ENCODE data around the gene MSH3.

Gene MSH3

DNA sequence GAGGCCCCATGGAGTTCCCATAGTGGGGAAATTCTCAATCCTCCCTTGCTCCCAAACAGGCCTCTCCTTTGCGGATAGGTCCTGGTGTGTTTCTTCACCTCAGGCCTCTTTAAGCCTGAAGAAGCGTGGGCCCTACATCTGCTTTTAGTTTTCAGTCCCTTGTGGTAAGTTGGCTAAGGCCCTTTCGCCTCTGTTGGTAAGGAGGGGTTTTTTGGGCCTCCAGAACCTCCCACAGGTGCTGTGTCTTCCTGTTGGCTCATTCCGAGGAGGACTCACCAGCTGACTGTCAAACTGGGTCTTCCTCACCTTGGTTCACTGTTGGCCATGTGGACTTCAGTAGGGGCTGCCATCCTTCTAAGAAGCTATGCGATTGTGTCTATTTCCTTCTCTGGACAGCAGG lies 56.8 kb downstream of the MSH3 start:
- Mint-ChIP-seq H3K36me3 (ENCODE audit: low read depth) (peaks cover 35% of the 10 kb centered on the region), H3K27ac (peak overlapping the region; percentile 11), H3K4me1 (no peaks in the 10 kb centered on the region), H3K4me3 (no peak overlapping the region), H3K27me3 (ENCODE audit: low read depth, poor library complexity) (no peaks in the 10 kb centered on the region), H3K9me3 (no peaks in the 10 kb centered on the region)
- no peak for DNase-seq
- TF ChIP-seq, protein P1, sequence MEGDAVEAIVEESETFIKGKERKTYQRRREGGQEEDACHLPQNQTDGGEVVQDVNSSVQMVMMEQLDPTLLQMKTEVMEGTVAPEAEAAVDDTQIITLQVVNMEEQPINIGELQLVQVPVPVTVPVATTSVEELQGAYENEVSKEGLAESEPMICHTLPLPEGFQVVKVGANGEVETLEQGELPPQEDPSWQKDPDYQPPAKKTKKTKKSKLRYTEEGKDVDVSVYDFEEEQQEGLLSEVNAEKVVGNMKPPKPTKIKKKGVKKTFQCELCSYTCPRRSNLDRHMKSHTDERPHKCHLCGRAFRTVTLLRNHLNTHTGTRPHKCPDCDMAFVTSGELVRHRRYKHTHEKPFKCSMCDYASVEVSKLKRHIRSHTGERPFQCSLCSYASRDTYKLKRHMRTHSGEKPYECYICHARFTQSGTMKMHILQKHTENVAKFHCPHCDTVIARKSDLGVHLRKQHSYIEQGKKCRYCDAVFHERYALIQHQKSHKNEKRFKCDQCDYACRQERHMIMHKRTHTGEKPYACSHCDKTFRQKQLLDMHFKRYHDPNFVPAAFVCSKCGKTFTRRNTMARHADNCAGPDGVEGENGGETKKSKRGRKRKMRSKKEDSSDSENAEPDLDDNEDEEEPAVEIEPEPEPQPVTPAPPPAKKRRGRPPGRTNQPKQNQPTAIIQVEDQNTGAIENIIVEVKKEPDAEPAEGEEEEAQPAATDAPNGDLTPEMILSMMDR (IDR thresholded peaks at IDR 0.05) = no peak

DNA sequence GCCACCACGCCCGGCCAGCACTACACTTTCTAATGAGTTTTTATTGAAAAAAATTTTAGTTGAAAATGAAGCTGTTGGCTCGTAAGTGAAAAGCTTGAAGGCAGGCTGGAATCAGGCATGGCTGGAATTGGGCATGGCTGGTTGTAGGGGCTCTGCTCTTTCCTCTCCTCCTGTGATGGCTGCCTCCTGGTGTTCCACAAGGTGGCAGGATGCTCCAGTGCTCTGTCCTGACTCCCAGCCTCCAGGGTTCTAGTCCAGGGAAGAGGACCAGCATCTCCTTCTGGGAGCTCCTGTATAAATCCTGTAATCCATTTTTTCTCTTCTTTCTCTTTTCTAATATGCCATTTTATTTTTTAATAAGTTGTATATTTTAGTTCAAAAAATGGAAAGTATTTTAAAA lies 57.5 kb downstream of the MSH3 start:
- Mint-ChIP-seq H3K4me1 (no peaks in the 10 kb centered on the region), H3K9me3 (no peaks in the 10 kb centered on the region), H3K36me3 (ENCODE audit: low read depth) (peaks cover 42% of the 10 kb centered on the region), H3K4me3 (no peak overlapping the region), H3K27me3 (ENCODE audit: low read depth, poor library complexity) (no peaks in the 10 kb centered on the region), H3K27ac (peak overlapping the region; percentile 50)
- TF ChIP-seq, protein P1 (IDR thresholded peaks at IDR 0.05) = peak; percentile 34
- DNase-seq = peak; percentile 29

DNA sequence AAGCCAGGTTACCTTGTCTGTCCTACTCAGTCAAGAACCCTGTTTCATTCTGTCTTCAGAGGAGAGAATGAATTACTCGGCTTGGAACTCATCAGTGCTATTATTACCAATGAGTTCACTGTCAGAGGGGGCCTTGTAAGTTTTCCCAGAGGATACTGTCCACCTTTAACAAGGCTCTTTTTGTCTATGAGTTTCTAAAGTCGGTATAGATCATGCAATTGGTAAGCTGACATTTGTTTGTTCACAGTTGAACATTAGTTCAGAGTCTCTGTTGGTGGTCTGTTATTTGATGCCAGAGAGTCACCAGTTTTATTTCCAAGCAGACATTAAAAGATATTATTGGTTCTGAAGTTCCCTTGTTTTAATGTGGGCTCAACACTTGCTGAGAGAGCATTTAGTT lies 58.5 kb downstream of the MSH3 start:
- no peak for DNase-seq
- Mint-ChIP-seq H3K4me3 (no peak overlapping the region), H3K4me1 (no peaks in the 10 kb centered on the region), H3K27ac (no peak overlapping the region), H3K27me3 (ENCODE audit: low read depth, poor library complexity) (no peaks in the 10 kb centered on the region), H3K9me3 (peaks cover 3% of the 10 kb centered on the region), H3K36me3 (ENCODE audit: low read depth) (peaks cover 49% of the 10 kb centered on the region)
- TF ChIP-seq, protein P1 (IDR thresholded peaks at IDR 0.05) = no peak

DNA sequence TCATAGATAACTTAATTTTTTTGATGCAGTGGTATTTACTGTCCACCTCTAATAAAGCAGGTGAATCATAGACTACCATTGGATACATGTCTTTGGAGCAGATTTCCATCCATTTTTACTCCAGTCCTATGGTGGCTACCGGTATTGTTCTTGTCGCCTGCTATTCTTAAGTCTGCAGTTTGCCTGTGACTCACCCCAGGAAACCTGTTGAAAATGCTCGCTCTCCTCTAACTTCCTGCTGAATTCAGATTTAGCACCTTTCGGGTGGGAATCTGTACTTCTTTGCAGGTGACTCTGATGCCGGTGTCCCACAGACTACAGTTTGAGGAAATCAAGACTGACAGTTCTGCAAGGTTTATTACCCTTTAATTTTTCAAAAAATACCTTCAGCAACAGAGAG lies 59.2 kb downstream of the MSH3 start:
- Mint-ChIP-seq H3K27me3 (ENCODE audit: low read depth, poor library complexity) (no peaks in the 10 kb centered on the region), H3K4me1 (no peaks in the 10 kb centered on the region), H3K36me3 (ENCODE audit: low read depth) (peaks cover 55% of the 10 kb centered on the region), H3K9me3 (peaks cover 7% of the 10 kb centered on the region), H3K4me3 (no peak overlapping the region), H3K27ac (no peak overlapping the region)
- no peak for DNase-seq
- TF ChIP-seq, protein P1 (IDR thresholded peaks at IDR 0.05) = no peak

DNA sequence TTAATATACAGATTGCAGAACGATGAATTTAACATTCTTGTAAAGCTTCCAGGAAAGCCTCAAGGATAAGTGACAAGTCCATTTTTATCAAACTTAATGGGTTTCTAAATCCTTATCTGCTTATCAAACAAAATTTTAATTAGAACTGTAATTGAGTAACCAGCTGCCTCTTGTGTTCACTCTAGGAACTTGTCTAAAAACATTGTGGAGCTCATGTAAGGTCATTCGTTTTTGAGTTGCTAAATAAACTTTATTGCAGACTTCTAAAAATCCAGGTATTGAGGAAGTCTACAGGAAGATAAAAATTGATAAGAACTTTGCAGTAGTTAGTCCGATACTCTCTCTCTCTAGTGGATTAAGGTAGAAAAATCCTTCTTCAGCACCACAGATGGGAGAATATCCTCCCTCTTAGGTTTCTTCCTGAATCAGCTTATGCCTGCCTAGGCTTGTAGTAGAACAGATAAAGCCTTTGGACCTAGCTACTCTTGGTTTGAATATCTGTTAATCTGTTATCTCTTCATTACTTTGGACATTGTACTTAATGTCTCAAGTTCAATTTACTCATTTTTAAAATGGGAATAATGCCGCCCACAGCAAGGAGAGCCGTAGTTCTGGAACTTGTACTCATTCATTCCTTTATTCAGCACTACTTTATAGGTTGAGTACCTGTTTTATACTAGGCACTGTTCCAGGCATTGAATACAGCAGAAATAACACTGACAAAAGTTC lies 60.3 kb downstream of the MSH3 start:
- DNase-seq = no peak
- Mint-ChIP-seq H3K27me3 (ENCODE audit: low read depth, poor library complexity) (no peaks in the 10 kb centered on the region), H3K4me3 (no peak overlapping the region)

More for the DNA sequence above, 60.3 kb downstream of the MSH3 start:
- Mint-ChIP-seq H3K36me3 (ENCODE audit: low read depth) (peaks cover 57% of the 10 kb centered on the region), H3K9me3 (peaks cover 12% of the 10 kb centered on the region), H3K27ac (no peak overlapping the region), H3K4me1 (no peaks in the 10 kb centered on the region)
- TF ChIP-seq, protein P1 (IDR thresholded peaks at IDR 0.05) = no peak
